ENCODE data around the gene CMTM7.

DNA sequence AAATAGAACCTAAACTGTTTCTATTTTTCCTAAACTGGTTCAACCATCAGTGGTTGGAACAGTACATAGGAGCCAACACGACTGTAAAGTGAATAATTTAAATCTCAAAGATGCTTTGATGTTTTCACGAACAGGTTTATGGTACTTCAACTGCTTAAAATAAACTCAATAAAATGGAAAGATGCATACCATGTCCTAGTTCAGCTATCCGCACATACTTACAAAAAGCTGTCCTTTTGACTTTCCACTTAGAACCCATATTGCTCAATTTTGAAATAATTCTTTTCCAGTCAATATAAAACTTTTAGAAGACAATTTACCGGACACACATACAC, 110.1 kb downstream of the CMTM7 start:
- no peak for TF ChIP-seq POLR2A (IDR thresholded peaks at IDR 0.05)
- TF ChIP-seq, protein P1, sequence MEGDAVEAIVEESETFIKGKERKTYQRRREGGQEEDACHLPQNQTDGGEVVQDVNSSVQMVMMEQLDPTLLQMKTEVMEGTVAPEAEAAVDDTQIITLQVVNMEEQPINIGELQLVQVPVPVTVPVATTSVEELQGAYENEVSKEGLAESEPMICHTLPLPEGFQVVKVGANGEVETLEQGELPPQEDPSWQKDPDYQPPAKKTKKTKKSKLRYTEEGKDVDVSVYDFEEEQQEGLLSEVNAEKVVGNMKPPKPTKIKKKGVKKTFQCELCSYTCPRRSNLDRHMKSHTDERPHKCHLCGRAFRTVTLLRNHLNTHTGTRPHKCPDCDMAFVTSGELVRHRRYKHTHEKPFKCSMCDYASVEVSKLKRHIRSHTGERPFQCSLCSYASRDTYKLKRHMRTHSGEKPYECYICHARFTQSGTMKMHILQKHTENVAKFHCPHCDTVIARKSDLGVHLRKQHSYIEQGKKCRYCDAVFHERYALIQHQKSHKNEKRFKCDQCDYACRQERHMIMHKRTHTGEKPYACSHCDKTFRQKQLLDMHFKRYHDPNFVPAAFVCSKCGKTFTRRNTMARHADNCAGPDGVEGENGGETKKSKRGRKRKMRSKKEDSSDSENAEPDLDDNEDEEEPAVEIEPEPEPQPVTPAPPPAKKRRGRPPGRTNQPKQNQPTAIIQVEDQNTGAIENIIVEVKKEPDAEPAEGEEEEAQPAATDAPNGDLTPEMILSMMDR (IDR thresholded peaks at IDR 0.05), result no peak

Data from thyroid gland (tissue), 4 donors.